GM18867 (cell line): Measurements from ENCODE around the gene FAM221B.

ENCODE experiments used
- ATAC-seq: cut with Tn5 transposase; IDR thresholded peaks from one replicate; pipeline ENCODE4 v1.9.1; 2021; ENCODE audit warnings: mild to moderate bottlenecking, moderate library complexity; ENCODE audit not compliant: unreplicated experiment

The FAM221B gene

DNA sequence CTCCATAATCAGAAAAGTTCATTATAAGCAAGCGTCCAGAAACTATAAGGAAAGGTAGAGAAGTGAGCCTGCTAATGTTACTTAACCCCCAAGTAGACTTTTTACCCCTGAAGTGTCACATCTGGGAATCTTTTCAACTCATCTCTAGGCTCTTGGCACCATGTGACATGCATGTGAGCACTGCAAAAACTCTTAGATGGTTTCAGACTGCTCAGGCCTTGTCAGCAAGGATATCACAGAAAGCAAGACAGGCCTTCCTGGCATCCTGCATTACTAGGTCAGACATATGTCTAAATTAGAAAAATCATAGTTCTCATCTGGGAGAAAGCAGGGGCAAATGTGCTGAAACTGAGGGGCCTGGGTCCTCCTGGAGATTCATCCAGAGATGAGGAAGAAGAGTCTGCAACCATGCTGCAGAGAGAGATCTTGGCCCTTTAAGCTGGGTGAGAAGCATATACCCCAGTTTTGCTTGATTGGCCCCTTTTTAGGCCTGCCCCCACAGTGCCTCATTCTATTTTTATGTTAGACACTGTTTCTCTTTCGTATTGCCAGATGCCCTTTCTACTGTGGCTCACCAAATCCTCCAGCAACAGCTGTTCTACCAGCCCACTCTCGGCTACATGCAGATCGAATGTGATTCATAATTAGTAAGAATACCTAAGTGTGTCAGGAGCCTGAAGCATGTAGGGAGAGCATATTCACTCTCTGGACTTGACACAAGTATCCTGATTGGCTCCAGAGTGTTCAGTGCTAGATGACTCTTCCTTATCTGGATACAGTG is 19.4 kb upstream of the FAM221B start:
- peak; percentile 96 for ATAC-seq

GRCh38 chr9:35845824-35846771 is 17.6 kb upstream of the FAM221B start:
- no peak for ATAC-seq

DNA sequence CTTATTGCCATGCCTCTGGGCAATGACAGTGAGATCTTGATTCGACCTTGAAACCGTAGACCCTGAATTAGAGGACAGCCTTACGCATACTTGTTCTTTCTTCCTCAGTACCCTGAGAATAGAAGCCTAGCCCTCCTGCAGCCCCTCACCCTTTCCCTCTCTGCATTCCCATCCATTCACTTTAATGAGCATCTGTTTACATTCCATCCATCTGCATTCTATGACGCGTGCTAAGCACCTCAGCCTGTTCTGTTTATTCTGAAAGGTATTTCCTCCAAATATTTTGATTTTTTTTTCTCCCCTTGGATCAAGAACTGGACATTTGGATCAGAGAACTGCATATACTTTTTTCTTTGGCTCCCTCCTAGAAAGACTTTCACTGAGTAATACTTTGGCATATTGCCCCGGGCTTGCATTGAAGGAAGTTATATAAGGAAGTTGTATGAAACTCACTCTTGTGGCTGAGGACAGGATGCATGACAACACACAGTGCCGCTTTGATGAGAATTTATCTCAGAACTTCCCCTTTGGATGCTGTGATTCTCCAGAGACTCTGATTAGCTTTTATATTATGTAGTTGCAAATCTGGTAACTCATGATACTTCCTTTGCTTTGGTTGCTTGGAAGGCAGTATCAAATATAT is 16.2 kb upstream of the FAM221B start:
- ATAC-seq = no peak

- peak; percentile 72 for ATAC-seq
Measured at GRCh38 chr9:35842795-35843194, 14.3 kb upstream of the FAM221B start.

DNA sequence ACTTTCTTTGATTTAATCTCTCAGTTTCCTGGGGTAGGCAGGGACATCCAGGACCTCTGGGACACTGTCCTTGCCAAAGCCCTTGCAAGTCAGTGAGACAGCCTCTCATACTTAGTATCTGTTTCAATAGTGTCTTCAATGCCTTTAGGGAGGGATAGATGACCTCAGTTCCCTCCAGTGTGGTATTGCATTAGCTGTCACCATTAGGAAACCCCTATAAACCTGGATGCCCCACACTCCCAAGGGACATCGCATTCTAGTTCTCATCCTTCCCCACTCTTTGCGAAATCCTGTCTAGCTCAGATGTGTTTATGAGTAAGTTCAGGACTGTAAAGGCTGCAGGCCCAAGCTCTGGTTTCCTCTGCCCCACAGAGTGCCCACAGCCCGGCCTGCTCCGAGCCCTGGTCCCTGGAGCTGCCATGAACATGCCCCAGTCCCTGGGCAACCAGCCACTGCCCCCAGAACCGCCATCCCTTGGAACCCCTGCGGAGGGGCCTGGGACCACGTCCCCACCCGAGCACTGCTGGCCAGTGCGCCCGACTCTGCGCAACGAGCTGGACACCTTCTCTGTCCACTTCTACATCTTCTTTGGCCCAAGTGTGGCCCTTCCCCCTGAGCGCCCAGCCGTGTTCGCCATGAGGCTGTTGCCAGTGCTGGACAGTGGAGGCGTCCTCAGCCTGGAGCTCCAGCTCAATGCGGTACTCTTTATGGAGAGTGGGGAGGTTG is 13.7 kb upstream of the FAM221B start:
- peak; percentile 6 for ATAC-seq

GRCh38 chr9:35841645-35841900 is 13.0 kb upstream of the FAM221B start:
- no peak for ATAC-seq

- no peak for ATAC-seq
Measured at GRCh38 chr9:35840881-35841644, 12.5 kb upstream of the FAM221B start.

GRCh38 chr9:35839926-35840325 is 11.4 kb upstream of the FAM221B start:
- ATAC-seq = no peak

DNA sequence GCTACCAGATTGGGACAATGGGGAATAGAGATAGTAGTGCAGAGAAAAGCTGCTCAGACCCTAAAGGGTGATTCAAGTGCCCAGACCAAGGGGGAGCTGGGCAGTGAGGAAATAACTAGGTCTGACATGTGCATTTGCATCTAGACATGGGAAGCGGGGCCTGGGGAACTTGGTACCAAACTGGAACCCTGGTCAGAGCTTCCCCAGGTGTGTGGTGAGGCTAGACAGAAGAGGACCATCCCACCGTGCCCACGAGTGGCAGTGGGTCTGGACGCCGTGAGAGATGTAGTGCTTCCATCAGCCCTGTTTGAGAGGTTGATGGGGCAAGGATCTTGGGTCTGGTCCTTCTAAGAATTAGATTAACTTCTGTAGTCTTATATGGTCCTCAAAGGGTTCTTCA is 8.1 kb upstream of the FAM221B start:
- no peak for ATAC-seq

DNA sequence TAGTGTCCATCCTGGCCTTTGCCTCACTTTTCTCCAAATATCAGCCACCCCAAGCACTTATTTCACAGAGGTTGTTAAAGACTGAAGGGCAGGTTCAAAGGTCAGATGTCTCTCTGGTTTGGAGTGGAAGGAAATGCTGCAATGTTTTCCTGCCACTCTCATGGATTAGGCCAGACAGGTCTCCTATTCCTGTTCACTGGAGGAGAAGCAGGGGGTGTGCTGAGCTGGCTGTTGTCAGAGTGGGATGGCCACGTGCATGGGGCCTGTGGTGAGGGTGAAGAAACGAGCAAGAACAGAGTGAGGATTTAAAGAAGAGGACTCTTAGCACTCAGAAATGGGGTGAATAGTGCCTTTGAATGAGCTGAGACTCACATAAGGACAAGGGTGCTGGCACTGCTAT is 7.2 kb upstream of the FAM221B start:
- ATAC-seq = no peak

- ATAC-seq = no peak
Measured at GRCh38 chr9:35835216-35835632, 6.7 kb upstream of the FAM221B start.

GRCh38 chr9:35834260-35835215 is 6.0 kb upstream of the FAM221B start:
- no peak for ATAC-seq

DNA sequence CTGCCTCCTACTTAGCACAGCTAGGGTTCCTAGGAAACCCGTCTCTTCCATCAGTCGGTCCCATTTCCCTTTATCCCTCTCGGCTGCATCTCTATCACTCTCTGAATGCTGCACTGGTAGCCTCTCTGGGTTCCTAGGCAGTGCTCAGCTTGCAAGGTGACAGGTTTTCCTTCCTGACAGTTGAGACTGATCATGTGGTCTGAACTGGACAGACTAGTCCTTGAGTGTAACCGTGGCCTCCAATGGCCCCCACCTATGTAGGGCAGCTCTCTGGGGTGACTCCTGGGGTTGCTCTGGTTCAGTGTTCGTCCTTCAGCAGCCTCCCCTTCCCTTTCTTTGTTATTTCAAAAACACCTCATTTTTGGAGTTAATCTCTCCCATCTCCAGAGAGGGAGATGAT is 4.3 kb upstream of the FAM221B start:
- no peak for ATAC-seq

DNA sequence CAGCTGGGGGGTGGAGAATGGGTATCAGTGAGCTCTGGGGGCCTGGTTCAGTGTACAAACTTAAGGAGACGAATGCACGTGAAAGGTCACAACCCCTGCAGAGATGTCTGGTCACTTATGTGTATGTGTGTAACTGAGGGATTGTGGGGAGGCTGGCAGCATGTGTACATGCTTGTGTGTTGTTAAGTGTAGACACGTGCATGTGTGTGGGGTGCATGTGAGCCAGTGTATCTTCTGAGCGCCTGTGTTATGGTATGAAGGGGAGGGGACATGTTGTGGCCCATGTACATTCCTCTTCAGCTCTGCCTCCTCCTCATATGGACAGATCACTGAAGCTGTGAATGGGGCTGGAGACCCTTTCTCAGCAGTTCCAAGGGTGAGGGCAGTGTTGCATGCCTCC is 2.5 kb upstream of the FAM221B start:
- no peak for ATAC-seq

DNA sequence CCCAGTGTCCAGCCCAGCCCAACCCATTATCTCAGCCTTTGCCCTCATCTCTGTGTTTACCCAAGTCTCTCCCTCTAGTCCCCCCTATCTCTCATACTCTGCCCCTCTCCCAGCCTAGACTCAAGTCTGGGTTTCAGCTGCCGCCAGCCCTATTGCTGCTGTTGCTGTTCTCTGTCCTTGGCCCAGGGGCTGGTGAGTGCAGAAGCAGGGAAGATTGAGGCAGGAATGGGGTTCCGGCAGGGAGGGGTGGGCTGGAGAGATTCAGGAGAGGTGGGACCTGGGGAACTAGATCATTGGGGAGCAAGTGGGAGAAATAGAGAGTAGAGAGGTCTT is 1.2 kb upstream of the FAM221B start:
- ATAC-seq = no peak

DNA sequence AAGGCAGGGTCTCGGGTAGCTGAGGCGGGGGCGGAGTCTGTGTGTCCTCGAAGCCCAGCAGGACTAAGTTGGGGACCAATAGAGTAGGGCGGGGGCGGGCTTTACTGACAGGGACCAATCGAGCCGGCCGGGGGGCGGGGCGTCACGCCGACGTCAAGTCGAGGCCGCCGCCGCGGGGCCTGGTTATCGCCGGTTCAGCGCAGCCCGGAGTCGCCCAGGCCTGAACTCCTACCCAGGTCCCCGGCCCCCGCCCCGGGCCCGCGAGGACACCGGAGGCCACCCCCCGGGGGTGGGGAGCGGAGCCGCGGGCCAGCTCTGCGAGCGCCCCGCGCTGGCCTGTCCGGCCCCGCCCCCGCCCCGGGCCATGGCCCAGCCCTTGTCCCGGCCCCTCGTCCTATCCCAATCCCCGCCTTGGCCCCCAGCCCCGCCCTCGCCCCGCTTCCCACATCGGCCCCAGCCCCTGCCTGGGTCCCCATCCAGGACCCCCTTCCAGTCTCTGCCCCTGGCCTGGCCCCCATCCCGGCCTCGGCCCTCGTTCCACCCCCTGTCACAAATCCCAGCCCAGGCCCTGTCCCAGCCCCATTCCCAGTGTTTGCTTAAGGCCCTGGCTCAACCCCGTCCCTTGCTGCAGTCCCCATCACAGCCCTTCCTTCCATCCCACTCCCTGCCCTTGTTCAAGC is 692 bp upstream of the FAM221B start, which contains the start of gene TMEM8B:
Gene TMEM8B, plus strand, starts transcription at position 145 of the 680 bp plus-strand sequence. Its CDS starts 220 bp downstream, at position 365.
- ATAC-seq = peak; percentile 82

DNA sequence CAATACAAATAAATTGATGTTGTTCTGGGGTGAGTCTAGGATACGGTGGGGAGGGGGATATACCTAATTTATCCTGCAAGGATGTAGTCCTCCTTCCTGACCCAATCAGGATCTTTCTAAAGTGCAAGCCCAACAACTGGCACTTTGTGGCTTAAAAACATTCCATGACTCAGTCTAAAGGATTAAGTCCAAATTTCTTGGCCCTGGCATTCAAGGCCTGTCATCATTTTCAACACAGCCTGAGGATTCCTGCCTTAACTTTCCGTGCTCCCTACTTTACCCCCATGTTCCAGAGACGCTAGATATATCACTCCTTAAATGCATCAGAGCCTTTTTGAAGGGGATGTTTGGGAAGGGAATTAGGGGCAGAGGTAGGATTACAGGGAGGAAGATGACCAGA is 1.0 kb downstream of the FAM221B start:
- ATAC-seq = no peak

DNA sequence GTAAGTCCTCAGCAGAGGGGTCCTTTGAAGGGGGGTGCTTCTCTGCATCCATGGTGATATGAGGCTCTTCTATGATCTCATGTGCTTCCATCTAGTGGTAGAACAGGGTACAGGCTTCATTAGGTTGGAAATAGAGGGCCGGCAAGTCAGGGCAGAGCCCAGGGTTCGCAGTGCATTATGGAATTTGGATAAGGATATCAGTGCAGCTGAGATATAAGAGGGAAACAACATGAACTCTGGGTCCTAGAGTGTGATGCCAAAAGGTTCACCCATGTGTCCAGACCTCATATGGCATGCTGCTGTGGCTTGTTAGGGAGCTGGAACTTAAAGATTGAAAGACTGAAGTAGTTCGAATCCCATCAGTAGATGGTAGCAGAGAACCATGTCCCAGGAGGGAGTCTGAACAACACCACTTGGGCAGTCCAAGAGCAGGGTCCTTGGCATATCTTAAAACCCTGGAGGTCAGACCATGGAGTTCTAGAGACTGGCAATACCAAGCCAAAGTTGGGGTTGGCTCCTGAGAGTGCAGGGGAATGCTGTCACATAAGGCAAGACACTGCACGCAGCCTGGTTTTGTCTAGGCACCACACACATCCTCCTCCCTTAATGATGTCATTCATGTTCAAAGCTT is 2.3 kb downstream of the FAM221B start:
- ATAC-seq = no peak
